Large intestine (tissue), 3 donors: ENCODE data around the gene ANKRD11. TPM values are rescaled to one million over a fixed set of nuclear protein-coding genes. Genes with fewer than 3 reads are reported as not detected.
"Not testable (repeated sequence)": the region's sequence is repeated elsewhere in the genome, so short reads cannot be mapped to it uniquely, and the experiment has no call there.

Source experiments
- DNase-seq, 2 donors: peaks; one replicate each; pipeline versions ENCODE4 v3.0.0 to v3.0.0-alpha.2; 2013
- H3K27ac ChIP-seq: one replicate; pipeline ENCODE4 v1.5.1; 2013; ENCODE audit warnings: low read length
- H3K27me3 ChIP-seq: 2 replicates; pipeline ENCODE4 v1.6.1; 2013; ENCODE audit warnings: low read length; ENCODE audit not compliant: control insufficient read depth, insufficient read depth
- H3K36me3 ChIP-seq: 2 replicates; pipeline ENCODE4 v1.6.1; 2013; ENCODE audit warnings: low read length; ENCODE audit not compliant: control insufficient read depth, insufficient read depth
- H3K4me1 ChIP-seq: one replicate; pipeline ENCODE4 v1.6.1; 2013; ENCODE audit warnings: low read length; ENCODE audit not compliant: control insufficient read depth, insufficient read depth
- H3K4me3 ChIP-seq: one replicate; pipeline ENCODE4 v1.5.1; 2013; ENCODE audit warnings: low read length
- H3K9me3 ChIP-seq: one replicate; pipeline ENCODE4 v1.6.1; 2013; ENCODE audit warnings: mild to moderate bottlenecking, low read depth, low read length, moderate library complexity; ENCODE audit not compliant: control insufficient read depth
- WGBS: methylation state at CpG from one replicate; pipeline ENCODE4 v1.1.5; 2013; ENCODE audit warnings: low lambda C conversion rate; ENCODE audit not compliant: insufficient coverage; 5-methylcytosine and 5-hydroxymethylcytosine counted together
- polyA plus RNA-seq: library from polyadenylated mRNA; unstranded; fragments of 120-200 nt; gene quantifications from one replicate; pipeline ENCODE4 v1.2.1, GENCODE V29; 2013

ANKRD11 gene
- polyA plus RNA-seq, 1 donor = 83.9 TPM

DNA sequence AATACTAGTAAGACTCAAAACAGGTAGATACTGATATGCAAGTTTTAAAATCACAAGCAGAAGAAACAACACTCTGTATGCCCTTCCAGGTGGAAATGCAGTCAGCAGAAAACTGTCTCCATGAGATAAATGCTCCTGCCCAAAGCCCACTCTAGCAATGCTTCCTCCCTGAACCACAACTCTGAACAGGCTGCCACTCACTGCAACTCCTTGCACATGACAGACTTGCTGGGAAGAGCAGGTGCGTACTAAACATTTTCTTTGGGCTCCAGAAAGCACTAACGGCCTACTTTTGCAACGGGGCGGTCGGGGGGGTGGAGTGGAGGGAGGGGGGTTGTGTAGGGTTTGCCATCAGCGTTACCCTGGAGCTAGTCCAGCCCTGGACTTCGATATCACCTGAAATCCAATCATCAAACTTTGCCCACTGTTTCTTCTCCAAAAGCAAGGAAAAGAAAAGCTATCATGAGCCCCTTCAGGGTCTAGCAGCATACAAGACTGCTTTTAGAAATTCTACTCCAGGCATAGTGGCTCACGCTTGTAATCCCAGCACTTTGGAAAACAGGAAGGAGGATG lies 46.1 kb downstream of the ANKRD11 start:
- no peak overlapping the region for H3K4me3 ChIP-seq
- H3K4me1 ChIP-seq = peaks cover 36% of the 10 kb centered on the region
- H3K27ac ChIP-seq = peak overlapping the region; percentile 28
- no CpG with 5 or more reads among the region's 8 CpGs for WGBS
- DNase-seq = no peak
- no peaks in the 10 kb centered on the region for H3K36me3 ChIP-seq
- H3K9me3 ChIP-seq = no peaks in the 10 kb centered on the region
- H3K27me3 ChIP-seq = no peaks in the 10 kb centered on the region

DNA sequence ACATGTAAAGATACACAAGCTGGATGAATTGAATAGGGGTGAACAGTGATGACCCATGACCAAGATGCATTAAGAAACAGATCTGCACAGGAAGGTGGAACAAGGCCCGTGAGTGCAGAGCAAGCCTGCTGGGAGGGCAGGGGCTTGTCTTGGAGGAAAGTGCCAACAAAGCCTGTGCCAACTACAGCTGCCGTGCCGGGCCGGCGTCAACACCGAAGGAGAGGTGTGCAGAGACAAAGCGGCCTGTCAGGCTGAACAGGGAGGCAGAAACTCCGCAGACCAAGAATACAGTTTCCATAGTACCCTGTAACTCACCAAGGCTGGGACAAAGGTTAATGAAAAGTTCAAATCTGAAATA lies 46.7 kb downstream of the ANKRD11 start:
- Histone ChIP-seq H3K9me3 (no peaks in the 10 kb centered on the region), H3K4me3 (no peak overlapping the region), H3K27ac (peak overlapping the region; percentile 28), H3K27me3 (no peaks in the 10 kb centered on the region), H3K36me3 (no peaks in the 10 kb centered on the region), H3K4me1 (peaks cover 36% of the 10 kb centered on the region)
- no peak for DNase-seq
- WGBS = no CpG with 5 or more reads among the region's 8 CpGs

GRCh38 chr16:89442990-89443726 lies 47.2 kb downstream of the ANKRD11 start:
- peaks cover 42% of the 10 kb centered on the region for H3K4me1 ChIP-seq
- H3K27ac ChIP-seq = peak overlapping the region; percentile 28

DNA sequence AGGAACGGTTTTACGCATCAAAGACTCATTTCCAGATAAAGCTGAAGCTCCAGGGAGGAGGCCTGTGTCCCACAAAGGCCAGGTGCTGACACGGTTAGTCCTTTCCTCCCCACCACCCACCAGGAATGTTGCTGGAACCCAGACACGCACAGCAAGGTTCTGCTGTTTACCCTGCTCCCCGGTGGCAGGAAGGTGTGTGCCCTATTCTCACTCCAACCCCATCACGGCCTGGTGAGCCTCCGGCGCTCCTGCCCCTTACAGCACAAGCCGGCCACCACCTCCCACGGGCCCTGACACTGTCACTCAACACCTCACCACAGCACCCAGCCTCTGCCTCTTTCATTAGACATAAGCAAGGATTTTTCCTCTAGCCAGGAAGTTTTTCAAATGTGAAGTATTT lies 47.8 kb downstream of the ANKRD11 start:
- Histone ChIP-seq H3K36me3 (no peaks in the 10 kb centered on the region), H3K27me3 (no peaks in the 10 kb centered on the region), H3K27ac (peak overlapping the region; percentile 28), H3K4me3 (no peak overlapping the region), H3K9me3 (no peaks in the 10 kb centered on the region), H3K4me1 (peaks cover 45% of the 10 kb centered on the region)
- DNase-seq = no peak
- no CpG with 5 or more reads among the region's 10 CpGs for WGBS

More at GRCh38 chr16:89442990-89443726, 47.2 kb downstream of the ANKRD11 start:
- no peaks in the 10 kb centered on the region for H3K36me3 ChIP-seq
- WGBS = 50% methylated on average over 1 of the region's 13 CpGs
- H3K27me3 ChIP-seq = no peaks in the 10 kb centered on the region
- H3K4me3 ChIP-seq = no peak overlapping the region
- no peaks in the 10 kb centered on the region for H3K9me3 ChIP-seq
- peak; percentile 42 to 63 for DNase-seq

- no peak overlapping the region for H3K27ac ChIP-seq
- H3K9me3 ChIP-seq = no peaks in the 10 kb centered on the region
- no peak for DNase-seq
- no peak overlapping the region for H3K4me3 ChIP-seq
- H3K36me3 ChIP-seq = peaks cover 3% of the 10 kb centered on the region
- H3K27me3 ChIP-seq = no peaks in the 10 kb centered on the region
- peaks cover 49% of the 10 kb centered on the region for H3K4me1 ChIP-seq
- WGBS = no CpG with 5 or more reads among the region's 5 CpGs
Observed at GRCh38 chr16:89439659-89440058, 50.7 kb downstream of the ANKRD11 start.

GRCh38 chr16:89437991-89438390 lies 52.4 kb downstream of the ANKRD11 start:
- no CpG with 5 or more reads among the region's 8 CpGs for WGBS
- H3K27me3 ChIP-seq = no peaks in the 10 kb centered on the region
- DNase-seq = peak; percentile 56 to 82
- H3K9me3 ChIP-seq = no peaks in the 10 kb centered on the region
- no peak overlapping the region for H3K27ac ChIP-seq
- H3K4me3 ChIP-seq = no peak overlapping the region
- H3K36me3 ChIP-seq = peaks cover 3% of the 10 kb centered on the region
- H3K4me1 ChIP-seq = peaks cover 39% of the 10 kb centered on the region

GRCh38 chr16:89437251-89437987 lies 52.9 kb downstream of the ANKRD11 start:
- Histone ChIP-seq H3K27ac (no peak overlapping the region), H3K4me1 (peaks cover 37% of the 10 kb centered on the region), H3K9me3 (no peaks in the 10 kb centered on the region), H3K27me3 (no peaks in the 10 kb centered on the region), H3K4me3 (no peak overlapping the region), H3K36me3 (peaks cover 3% of the 10 kb centered on the region)
- no peak for DNase-seq
- WGBS = no CpG with 5 or more reads among the region's 8 CpGs

DNA sequence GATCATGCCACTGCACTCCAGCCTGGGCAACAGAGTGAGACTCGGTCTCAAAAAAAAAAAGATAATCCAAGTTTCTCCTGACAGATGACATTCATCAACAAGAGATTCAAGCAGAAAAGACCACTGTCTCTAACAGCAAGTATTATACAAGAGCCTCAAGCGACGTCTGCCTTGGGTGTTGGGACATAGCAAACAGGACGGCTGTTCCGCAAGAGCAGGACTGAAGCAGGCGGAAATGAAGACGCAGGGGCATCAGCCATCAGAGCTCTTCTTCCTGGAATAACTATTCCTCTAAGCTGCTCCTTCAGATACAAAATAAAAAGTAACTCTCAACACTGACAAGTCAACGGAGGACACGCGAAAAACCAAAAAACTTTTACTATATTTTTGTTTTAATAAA lies 54.0 kb downstream of the ANKRD11 start:
- Histone ChIP-seq H3K4me1 (peaks cover 38% of the 10 kb centered on the region), H3K9me3 (no peaks in the 10 kb centered on the region), H3K27me3 (no peaks in the 10 kb centered on the region), H3K27ac (no peak overlapping the region), H3K36me3 (peaks cover 3% of the 10 kb centered on the region), H3K4me3 (no peak overlapping the region)
- DNase-seq = no peak
- 100% methylated on average over 1 of the region's 10 CpGs for WGBS

DNA sequence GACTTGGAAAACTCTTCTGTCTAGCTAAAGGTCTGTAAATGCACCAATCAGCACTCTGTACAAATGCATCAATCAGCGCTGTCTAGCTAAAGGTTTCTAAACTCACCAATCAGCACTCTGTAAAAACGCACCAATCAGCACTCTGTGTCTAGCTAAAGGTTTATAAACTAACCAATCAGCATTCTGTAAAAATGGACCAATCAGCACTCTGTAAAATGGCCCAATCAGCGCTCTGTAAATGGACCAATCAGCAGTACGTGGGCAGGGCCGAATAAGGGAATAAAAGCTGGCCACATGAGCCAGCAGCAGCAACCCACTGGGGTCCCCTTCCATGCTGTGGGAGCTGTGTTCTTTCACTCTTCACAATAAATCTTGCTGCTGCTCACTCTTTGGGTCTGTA lies 55.3 kb downstream of the ANKRD11 start:
- peaks cover 45% of the 10 kb centered on the region for H3K4me1 ChIP-seq
- H3K36me3 ChIP-seq, DNase-seq, H3K9me3 ChIP-seq, H3K27ac ChIP-seq, H3K27me3 ChIP-seq, H3K4me3 ChIP-seq: not testable (repeated sequence)
- WGBS = no CpG with 5 or more reads among the region's 5 CpGs

DNA sequence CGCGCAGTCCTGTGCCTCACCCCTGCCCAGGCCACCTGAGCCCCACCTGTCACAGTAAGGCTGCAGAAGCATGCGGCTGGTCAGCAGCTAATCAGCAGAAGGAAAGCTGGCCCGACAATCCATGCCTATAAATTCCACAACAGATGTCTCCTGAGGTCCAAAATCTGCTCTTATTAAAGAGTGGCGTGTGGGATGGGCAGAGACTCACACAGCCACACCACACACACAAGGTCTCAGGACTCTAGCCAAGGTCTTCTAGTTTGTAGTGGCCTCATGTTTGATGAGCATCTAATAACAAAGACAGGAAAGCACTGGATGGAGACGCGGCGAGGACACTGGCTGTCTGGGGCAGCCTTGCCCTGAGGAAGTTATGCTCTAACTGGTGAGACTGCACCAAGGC lies 55.9 kb downstream of the ANKRD11 start:
- no peak for DNase-seq
- H3K27me3 ChIP-seq = no peaks in the 10 kb centered on the region
- no CpG with 5 or more reads among the region's 8 CpGs for WGBS
- H3K27ac ChIP-seq = no peak overlapping the region
- no peak overlapping the region for H3K4me3 ChIP-seq
- H3K9me3 ChIP-seq = no peaks in the 10 kb centered on the region
- H3K36me3 ChIP-seq = peaks cover 3% of the 10 kb centered on the region
- peaks cover 45% of the 10 kb centered on the region for H3K4me1 ChIP-seq
